ENCODE results near the gene RIPPLY1. TPM values are rescaled to one million over a fixed set of nuclear protein-coding genes. Genes with fewer than 3 reads are reported as not detected.

RIPPLY1 gene
- total RNA-seq (2014; rRNA removed; shearing (Covaris generic); ENCODE audit: low replicate concordance), result 2.4 TPM in 1 of 2 replicates, not detected in the other

GRCh38 chrX:106903291-106903824 is at the start of gene RIPPLY1:
TSS of gene RIPPLY1 (minus strand) at chrX:106903341. CDS start at chrX:106903287, 54 bp downstream.
- Histone ChIP-seq H3K36me3 (no peaks in the 10 kb centered on the region), H3K4me3 (no peak within 1 kb of the TSS), H3K9me3 (no peaks in the 10 kb centered on the region), H3K27me3 (no peaks in the 10 kb centered on the region)
- no peak for DNase-seq

GRCh38 chrX:106952538-106952937 is 49.4 kb upstream of the RIPPLY1 start:
- no peak for DNase-seq
- Histone ChIP-seq H3K4me3 (no peak overlapping the region), H3K27me3 (no peaks in the 10 kb centered on the region), H3K36me3 (peaks cover 7% of the 10 kb centered on the region), H3K9me3 (no peaks in the 10 kb centered on the region)

GRCh38 chrX:106952089-106952488 is 48.9 kb upstream of the RIPPLY1 start:
- H3K27me3 ChIP-seq, result no peaks in the 10 kb centered on the region
- no peak overlapping the region for H3K4me3 ChIP-seq
- peaks cover 6% of the 10 kb centered on the region for H3K36me3 ChIP-seq
- H3K9me3 ChIP-seq, result no peaks in the 10 kb centered on the region
- no peak for DNase-seq

GRCh38 chrX:106951230-106951629 is 48.1 kb upstream of the RIPPLY1 start:
- Histone ChIP-seq H3K4me3 (no peak overlapping the region), H3K36me3 (peaks cover 6% of the 10 kb centered on the region), H3K9me3 (no peaks in the 10 kb centered on the region), H3K27me3 (no peaks in the 10 kb centered on the region)
- DNase-seq, result no peak

GRCh38 chrX:106950381-106950780 is 47.2 kb upstream of the RIPPLY1 start:
- no peak for DNase-seq
- no peak overlapping the region for H3K4me3 ChIP-seq
- H3K9me3 ChIP-seq, result no peaks in the 10 kb centered on the region
- H3K27me3 ChIP-seq, result no peaks in the 10 kb centered on the region
- peaks cover 6% of the 10 kb centered on the region for H3K36me3 ChIP-seq

GRCh38 chrX:106949366-106949765 is 46.2 kb upstream of the RIPPLY1 start:
- Histone ChIP-seq H3K9me3 (no peaks in the 10 kb centered on the region), H3K4me3 (no peak overlapping the region), H3K36me3 (peaks cover 3% of the 10 kb centered on the region), H3K27me3 (no peaks in the 10 kb centered on the region)
- no peak for DNase-seq

- peaks cover 2% of the 10 kb centered on the region; the same call in 1 of the 2 replicates for H3K36me3 ChIP-seq
- no peak overlapping the region for H3K4me3 ChIP-seq
- DNase-seq, result no peak
- no peaks in the 10 kb centered on the region for H3K9me3 ChIP-seq
- no peaks in the 10 kb centered on the region for H3K27me3 ChIP-seq
These were observed 45.5 kb upstream of the RIPPLY1 start for GRCh38 chrX:106948641-106949040.

GRCh38 chrX:106946464-106946863 is 43.3 kb upstream of the RIPPLY1 start:
- H3K4me3 ChIP-seq, result no peak overlapping the region
- no peak for DNase-seq
- no peaks in the 10 kb centered on the region for H3K36me3 ChIP-seq
- H3K27me3 ChIP-seq, result no peaks in the 10 kb centered on the region
- no peaks in the 10 kb centered on the region for H3K9me3 ChIP-seq

- Histone ChIP-seq H3K36me3 (no peaks in the 10 kb centered on the region), H3K4me3 (no peak overlapping the region), H3K9me3 (no peaks in the 10 kb centered on the region), H3K27me3 (no peaks in the 10 kb centered on the region)
- DNase-seq, result no peak
These were observed 36.9 kb upstream of the RIPPLY1 start for GRCh38 chrX:106940068-106940467.

- H3K36me3 ChIP-seq, result no peaks in the 10 kb centered on the region
- no peak overlapping the region for H3K4me3 ChIP-seq
- no peaks in the 10 kb centered on the region for H3K9me3 ChIP-seq
- no peaks in the 10 kb centered on the region for H3K27me3 ChIP-seq
- no peak for DNase-seq
These were observed 36.4 kb upstream of the RIPPLY1 start for GRCh38 chrX:106939566-106939965.

GRCh38 chrX:106936246-106936645 is 33.1 kb upstream of the RIPPLY1 start:
- Histone ChIP-seq H3K9me3 (no peaks in the 10 kb centered on the region), H3K4me3 (no peak overlapping the region), H3K27me3 (no peaks in the 10 kb centered on the region), H3K36me3 (no peaks in the 10 kb centered on the region)
- no peak for DNase-seq

GRCh38 chrX:106935175-106935574 is 32.0 kb upstream of the RIPPLY1 start:
- Histone ChIP-seq H3K9me3 (no peaks in the 10 kb centered on the region), H3K27me3 (no peaks in the 10 kb centered on the region), H3K36me3 (no peaks in the 10 kb centered on the region), H3K4me3 (no peak overlapping the region)
- DNase-seq, result no peak

GRCh38 chrX:106933538-106933961 is 30.4 kb upstream of the RIPPLY1 start:
- Histone ChIP-seq H3K36me3 (no peaks in the 10 kb centered on the region), H3K9me3 (no peaks in the 10 kb centered on the region), H3K4me3 (no peak overlapping the region), H3K27me3 (no peaks in the 10 kb centered on the region)
- no peak for DNase-seq

- H3K9me3 ChIP-seq, result no peaks in the 10 kb centered on the region
- H3K36me3 ChIP-seq, result no peaks in the 10 kb centered on the region
- DNase-seq, result no peak
- H3K4me3 ChIP-seq, result no peak overlapping the region
- H3K27me3 ChIP-seq, result no peaks in the 10 kb centered on the region
These were observed 29.9 kb upstream of the RIPPLY1 start for GRCh38 chrX:106932960-106933537.

GRCh38 chrX:106932492-106932923 is 29.4 kb upstream of the RIPPLY1 start:
- Histone ChIP-seq H3K36me3 (no peaks in the 10 kb centered on the region), H3K4me3 (no peak overlapping the region), H3K9me3 (no peaks in the 10 kb centered on the region), H3K27me3 (no peaks in the 10 kb centered on the region)
- DNase-seq, result no peak

GRCh38 chrX:106931831-106932491 is 28.8 kb upstream of the RIPPLY1 start:
- Histone ChIP-seq H3K27me3 (no peaks in the 10 kb centered on the region), H3K9me3 (no peaks in the 10 kb centered on the region), H3K36me3 (no peaks in the 10 kb centered on the region), H3K4me3 (no peak overlapping the region)
- no peak for DNase-seq

GRCh38 chrX:106928227-106928626 is 25.1 kb upstream of the RIPPLY1 start:
- Histone ChIP-seq H3K36me3 (no peaks in the 10 kb centered on the region), H3K27me3 (no peaks in the 10 kb centered on the region), H3K4me3 (no peak overlapping the region), H3K9me3 (no peaks in the 10 kb centered on the region)
- DNase-seq, result no peak

GRCh38 chrX:106927700-106928099 is 24.6 kb upstream of the RIPPLY1 start:
- H3K27me3 ChIP-seq, result no peaks in the 10 kb centered on the region
- H3K9me3 ChIP-seq, result no peaks in the 10 kb centered on the region
- no peaks in the 10 kb centered on the region for H3K36me3 ChIP-seq
- H3K4me3 ChIP-seq, result no peak overlapping the region
- no peak for DNase-seq
